KBM-7 (cell line): ENCODE results near the gene KIF18B.

Source experiments
- DNase-seq: peaks from one replicate; pipeline ENCODE4 v3.0.0-alpha.2; 2015
- in situ Hi-C: fragments of 300-500 bp; cut with MboI; formaldehyde crosslinking; loops from 2 replicates; pipeline ENCODE4 v1.14.3; 2020; ENCODE audit warnings: low sequenced_read_pairs, low pct_unique_long_range_greater_than_20kb, mixed read lengths

KIF18B gene

GRCh38 chr17:44899074-44899782, 48.3 kb downstream of the KIF18B start, which contains the start of gene EFTUD2:
Gene EFTUD2 (minus strand): TSS chr17:44899445. CDS start chr17:44894521, 4,924 bp downstream.
- in situ Hi-C loops = no loop called here
- peak; percentile 93 for DNase-seq

GRCh38 chr17:44898768-44899073, 48.9 kb downstream of the KIF18B start:
- peak; percentile 75 for DNase-seq
- in situ Hi-C loops = no loop called here

- in situ Hi-C loops = no loop called here
- DNase-seq = no peak
Measured at GRCh38 chr17:44894642-44895041, 52.9 kb downstream of the KIF18B start.

GRCh38 chr17:44892250-44892649, 55.3 kb downstream of the KIF18B start:
- in situ Hi-C loops = no loop called here
- DNase-seq = no peak

- in situ Hi-C loops = no loop called here
- DNase-seq = no peak
Measured at GRCh38 chr17:44889003-44889402, 58.6 kb downstream of the KIF18B start.

GRCh38 chr17:44887971-44888954, 59.3 kb downstream of the KIF18B start:
- in situ Hi-C loops = no loop called here
- DNase-seq = no peak

- in situ Hi-C loops = no loop called here
- DNase-seq = no peak
Measured at GRCh38 chr17:44887016-44887415, 60.6 kb downstream of the KIF18B start.

- no peak for DNase-seq
- in situ Hi-C loops = no loop called here
Measured at GRCh38 chr17:44884941-44885340, 62.6 kb downstream of the KIF18B start.

GRCh38 chr17:44881145-44881544, 66.4 kb downstream of the KIF18B start:
- in situ Hi-C loops = no loop called here
- no peak for DNase-seq

- in situ Hi-C loops = no loop called here
- no peak for DNase-seq
Measured at GRCh38 chr17:44880062-44880461, 67.5 kb downstream of the KIF18B start.

- no peak for DNase-seq
- in situ Hi-C loops = no loop called here
Measured at GRCh38 chr17:44879376-44879775, 68.2 kb downstream of the KIF18B start.

GRCh38 chr17:44878627-44879221, 68.8 kb downstream of the KIF18B start:
- in situ Hi-C loops = no loop called here
- peak; percentile 48 for DNase-seq

- DNase-seq = no peak
- in situ Hi-C loops = no loop called here
Measured at GRCh38 chr17:44877121-44877520, 70.5 kb downstream of the KIF18B start.

- DNase-seq = no peak
- in situ Hi-C loops = no loop called here
Measured at GRCh38 chr17:44875761-44876160, 71.8 kb downstream of the KIF18B start.
